Panc1 (cell line): ENCODE data around the gene ZNG1E.
"Not testable (repeated sequence)": the region's sequence is repeated elsewhere in the genome, so short reads cannot be mapped to it uniquely, and the experiment has no call there.

Experiments
- POLR2AphosphoS5 ChIP-seq: IDR thresholded peaks from 2 replicates; pipeline ENCODE4 v1.6.1; 2012; ENCODE audit warnings: mild to moderate bottlenecking, low read depth, low read length, moderate library complexity
- SIN3A ChIP-seq: IDR thresholded peaks from 2 replicates; pipeline ENCODE4 v1.6.1; 2012; ENCODE audit warnings: low read depth, mild to moderate bottlenecking, low read length, moderate library complexity, borderline replicate concordance; ENCODE audit not compliant: insufficient read depth
- TF ChIP-seq, protein P1 (sequence below): fragments of 450-650 bp; IDR thresholded peaks from 2 replicates; pipeline ENCODE4 v1.5.1; 2017; ENCODE audit warnings: mild to moderate bottlenecking

DNA sequence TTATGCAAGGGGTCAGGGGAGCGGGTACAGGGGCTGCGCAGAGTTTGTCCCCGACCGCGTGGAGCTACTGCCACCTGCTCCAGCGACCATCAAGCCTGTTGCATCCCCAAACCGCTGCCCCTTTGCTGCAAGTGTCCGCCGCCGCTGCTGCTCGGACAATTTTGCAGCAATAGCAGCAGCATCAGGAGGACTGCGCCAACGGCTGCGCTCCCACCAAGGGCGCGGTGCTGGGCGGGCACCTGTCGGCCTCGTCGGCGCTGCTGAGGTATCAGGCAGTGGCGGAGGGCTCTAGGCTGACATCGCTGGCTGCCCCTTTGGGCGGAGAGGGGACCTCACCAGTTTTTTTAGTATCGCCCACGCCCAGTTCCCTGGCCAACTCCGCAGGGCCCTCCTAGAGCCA, 62.4 kb downstream of the ZNG1E start:
- TF ChIP-seq, protein P1, sequence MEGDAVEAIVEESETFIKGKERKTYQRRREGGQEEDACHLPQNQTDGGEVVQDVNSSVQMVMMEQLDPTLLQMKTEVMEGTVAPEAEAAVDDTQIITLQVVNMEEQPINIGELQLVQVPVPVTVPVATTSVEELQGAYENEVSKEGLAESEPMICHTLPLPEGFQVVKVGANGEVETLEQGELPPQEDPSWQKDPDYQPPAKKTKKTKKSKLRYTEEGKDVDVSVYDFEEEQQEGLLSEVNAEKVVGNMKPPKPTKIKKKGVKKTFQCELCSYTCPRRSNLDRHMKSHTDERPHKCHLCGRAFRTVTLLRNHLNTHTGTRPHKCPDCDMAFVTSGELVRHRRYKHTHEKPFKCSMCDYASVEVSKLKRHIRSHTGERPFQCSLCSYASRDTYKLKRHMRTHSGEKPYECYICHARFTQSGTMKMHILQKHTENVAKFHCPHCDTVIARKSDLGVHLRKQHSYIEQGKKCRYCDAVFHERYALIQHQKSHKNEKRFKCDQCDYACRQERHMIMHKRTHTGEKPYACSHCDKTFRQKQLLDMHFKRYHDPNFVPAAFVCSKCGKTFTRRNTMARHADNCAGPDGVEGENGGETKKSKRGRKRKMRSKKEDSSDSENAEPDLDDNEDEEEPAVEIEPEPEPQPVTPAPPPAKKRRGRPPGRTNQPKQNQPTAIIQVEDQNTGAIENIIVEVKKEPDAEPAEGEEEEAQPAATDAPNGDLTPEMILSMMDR, result not testable (repeated sequence)
- not testable (repeated sequence) for TF ChIP-seq POLR2AphosphoS5, SIN3A
